Measurements from ENCODE around the gene ALPL.
A peak's percentile ranks its signal among the peaks of the same experiment; 100 is the strongest.

Gene ALPL

DNA sequence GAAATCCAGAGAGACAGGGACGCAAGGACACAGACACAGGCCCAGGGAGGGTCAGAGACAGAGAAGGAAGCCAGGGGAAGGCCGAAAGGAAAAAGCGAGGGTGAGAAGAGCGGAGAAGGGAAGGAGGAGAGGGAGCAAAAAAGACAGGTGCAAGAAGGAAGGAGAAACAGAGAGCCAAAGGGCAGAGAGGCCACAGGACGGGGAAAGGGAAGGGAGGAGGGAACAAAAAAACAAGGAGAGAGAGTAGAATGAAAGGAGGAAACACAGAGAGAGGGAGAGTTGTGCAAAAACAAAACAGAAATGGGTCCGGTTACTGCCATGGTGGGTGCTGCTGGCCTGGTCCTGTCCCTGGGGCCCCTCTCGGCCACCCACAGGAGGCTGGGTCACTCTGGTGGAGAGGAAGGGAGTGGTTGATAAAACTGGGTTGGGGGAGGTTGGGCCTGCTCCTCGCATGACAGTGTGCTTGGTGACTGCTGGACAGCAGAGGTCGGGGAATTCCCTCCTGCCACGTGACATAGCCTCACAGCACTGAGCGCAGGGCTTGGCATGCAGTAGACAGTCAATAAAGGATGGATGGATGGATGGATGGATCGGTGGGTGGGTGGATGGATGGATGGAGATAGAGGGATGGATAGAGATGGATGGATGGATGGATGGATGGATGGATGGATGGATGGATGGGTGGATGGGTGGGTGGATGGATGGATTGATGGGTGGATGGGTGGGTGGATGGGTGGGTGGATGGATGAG is 95.2 kb downstream of the ALPL start:
- DNase-seq: no peak

DNA sequence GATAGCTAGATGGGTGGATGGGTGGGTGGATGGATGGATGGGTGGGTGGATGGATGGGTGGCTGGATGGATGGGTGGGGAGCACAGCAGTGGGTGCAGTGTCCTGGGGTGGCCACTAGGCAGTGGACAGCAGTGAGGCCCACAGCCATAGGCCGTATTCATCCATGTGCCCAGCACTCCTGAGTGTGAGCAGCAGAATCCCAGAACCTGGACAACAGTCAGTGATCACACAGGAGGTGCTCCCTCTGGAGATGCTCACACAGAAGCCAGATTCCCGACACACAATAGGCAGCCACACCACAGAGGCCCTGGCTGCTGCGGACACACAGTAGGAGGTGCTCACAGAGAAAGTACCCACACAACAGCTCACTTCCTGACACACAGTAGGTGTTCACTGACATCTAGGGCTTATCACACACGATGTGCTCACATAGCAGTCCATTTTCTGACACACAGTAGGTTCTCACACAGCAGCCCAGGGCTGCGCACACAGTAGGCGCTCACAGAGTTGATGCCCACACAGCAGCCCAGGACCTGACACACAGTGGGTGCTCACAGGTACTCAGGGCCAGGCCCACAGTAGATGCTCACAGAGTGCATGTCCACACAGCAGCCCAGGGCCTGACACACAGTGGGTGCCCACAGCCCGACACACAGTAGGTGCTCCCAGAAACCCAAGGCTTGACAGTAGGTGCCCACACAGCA is 95.9 kb downstream of the ALPL start:
- no peak for DNase-seq

DNA sequence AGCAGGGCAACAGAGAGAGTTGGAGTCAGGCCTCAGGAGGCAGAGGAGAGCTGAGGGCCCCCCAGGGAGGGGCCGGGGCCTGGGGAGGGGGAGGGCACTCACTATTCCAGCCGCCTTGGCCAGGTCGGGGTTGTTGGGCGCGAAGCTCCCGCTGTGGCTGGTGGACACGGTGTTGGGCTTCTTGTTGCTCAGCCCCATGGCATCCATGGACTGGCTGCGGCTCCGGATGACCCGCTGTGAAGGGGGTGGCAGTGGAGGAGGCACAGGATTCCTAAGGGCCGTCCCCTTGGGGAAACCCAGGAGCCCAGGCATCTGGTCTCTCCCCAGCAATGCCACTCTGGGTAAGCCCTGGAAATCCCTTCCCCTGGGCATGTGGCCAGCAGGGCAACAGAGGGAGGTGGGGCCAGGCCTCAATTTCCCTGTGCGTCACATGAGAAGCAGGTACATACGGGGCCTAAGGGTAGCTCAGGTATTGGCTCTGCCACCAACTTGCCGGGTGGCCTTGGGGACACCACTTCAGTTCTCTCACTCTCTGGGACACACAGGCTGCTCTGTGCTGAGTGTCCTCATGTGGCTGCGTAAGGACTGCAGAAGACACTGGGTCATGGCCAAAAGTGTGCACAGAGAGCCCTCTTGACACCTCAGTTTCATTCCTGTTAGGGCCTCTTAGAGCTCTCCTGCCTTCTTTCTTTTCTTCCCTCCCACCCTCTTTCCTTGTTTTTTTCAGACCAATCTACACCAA is 96.9 kb downstream of the ALPL start:
- DNase-seq: no peak

DNA sequence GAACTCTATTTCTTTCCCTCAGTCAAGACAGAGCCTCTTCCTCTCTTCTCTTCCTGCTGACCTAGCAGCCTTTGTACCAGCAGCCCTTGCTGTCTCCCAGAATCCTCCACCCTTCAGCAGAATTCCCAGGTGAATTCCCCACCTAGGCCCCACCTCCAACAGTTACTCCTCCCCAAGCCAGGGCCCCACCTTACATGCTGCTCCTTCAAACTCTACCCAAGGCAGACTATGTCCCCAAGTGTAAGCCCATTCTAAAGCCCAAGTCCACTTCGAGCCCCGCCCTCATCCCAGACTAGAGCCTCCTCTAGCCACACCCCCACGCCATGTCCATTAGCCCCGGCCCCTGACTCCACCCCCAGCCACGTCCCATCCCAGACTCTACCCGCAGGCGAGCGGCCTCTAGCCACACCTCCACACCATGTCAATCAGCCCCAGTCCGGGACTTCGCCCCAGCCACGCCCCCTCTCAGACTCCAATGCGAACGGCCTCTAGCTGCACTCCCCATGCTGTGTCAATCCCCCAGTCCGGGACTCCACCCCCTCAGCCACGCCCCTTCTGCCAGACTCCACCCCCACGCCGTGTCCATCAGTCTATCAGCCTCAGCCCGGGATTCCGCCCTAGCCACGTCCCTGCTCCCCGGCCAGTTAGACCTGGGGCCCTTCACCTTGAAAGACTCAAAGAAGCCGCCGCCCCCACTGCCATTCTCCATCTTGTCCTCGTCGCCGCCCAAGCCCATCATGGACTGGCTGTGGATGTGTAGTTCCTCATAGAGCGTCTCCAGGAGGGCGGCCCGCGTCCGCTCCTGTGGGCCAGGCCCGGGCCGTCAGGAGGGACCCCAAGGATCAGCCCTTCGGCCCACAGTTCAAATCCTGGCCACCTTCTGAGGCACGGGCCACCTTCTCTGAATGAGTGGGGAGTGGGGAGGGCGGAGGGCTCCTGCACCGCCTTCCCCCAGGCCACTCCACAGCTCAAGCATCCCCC is 98.6 kb downstream of the ALPL start:
- DNase-seq: peak; percentile 47

DNA sequence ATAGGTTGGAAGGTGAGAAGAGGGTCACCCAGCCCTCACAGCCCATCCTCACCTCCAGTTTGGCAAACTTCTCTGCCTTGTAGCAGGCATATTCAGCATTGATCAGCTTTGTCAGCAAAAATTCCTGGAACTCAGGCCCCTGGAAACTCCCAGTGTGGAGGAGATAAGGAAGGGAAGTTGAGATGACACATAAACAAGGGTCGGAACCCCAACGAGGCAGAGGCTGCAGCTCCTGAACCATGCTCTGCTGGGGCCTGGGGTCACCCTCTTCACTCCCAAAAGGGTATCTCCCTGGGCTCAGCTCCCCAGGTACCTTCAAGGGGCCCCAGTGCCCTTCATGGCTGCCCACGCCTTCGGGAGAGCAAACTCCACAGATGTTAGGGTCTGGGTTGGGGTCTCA is 99.6 kb downstream of the ALPL start:
- no peak for DNase-seq

DNA sequence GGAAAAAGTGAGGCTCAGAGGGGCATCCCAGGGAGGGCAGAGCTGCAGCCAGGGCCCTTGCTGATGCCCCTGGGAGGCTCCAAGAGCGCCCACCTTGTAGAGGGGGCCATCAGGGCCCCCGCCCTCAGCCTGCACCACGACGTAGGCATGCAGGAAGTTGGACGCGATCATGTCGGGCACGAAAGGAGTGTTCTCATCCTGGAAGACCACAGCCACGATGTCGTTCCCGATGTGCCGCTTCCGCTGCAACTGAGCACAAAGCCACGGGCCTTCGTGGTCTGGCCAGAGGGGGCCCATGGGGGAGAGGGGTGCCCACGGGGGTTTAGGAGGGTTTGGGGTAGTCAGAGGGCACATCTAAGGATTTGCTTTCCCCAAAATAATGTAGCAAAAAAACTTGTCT is 100.8 kb downstream of the ALPL start:
- no peak for DNase-seq

DNA sequence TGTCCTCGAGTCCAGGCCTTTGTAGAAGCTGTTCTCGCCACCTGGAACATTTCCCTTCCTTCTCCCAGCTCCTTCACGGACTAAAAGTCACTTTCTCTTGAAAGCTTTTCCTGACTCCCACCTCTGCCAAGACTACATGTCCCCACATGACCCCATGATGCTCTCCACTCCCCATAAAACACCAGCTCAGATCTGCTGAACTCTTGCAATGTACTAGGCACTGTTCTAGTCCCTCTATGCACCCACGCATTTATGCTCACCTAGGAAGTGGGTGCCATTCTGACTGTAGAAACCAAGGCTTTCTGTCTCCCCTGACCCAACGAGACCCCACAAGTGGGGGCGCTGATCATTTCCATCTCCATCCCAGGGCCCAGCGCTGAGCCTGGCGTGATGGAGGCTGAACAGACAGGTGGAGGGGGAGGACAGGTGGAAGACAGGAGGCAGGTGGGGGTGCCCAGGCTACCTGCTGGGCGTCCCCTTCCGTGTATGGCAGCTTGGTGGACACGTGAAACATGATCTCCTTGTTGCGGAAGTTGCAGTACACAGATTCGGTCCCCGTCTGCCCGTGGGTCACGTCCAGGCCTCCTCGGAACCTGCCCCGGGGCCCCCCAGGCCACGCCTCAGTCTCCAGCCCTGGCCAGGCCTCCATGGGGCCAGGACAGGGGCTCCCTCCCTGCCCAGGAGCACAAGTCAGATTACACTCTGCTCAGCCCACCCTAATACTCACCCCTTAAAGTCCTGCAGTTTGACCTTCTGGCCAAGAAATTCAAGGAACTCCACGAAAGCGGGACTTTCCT is 102.0 kb downstream of the ALPL start:
- no peak for DNase-seq

DNA sequence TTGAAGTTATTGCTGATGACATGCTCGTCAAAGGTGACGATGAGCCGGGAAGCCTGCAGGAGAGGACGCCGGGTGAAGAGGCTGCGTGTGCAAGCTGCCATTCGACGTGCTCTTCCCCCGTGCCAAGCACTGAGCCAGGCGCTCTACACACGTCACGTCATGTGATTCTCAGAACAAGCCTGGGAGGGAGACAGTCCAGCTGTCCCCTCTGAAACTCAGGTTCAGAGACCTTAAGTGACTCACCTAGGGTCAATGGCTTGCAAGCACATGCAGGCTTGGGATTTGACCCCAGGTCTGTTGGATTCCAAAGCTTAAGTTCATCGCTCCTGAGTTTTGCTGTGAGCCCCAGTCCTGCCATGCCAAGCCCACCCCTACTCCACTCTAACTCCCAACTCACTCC is 102.8 kb downstream of the ALPL start:
- DNase-seq: no peak

DNA sequence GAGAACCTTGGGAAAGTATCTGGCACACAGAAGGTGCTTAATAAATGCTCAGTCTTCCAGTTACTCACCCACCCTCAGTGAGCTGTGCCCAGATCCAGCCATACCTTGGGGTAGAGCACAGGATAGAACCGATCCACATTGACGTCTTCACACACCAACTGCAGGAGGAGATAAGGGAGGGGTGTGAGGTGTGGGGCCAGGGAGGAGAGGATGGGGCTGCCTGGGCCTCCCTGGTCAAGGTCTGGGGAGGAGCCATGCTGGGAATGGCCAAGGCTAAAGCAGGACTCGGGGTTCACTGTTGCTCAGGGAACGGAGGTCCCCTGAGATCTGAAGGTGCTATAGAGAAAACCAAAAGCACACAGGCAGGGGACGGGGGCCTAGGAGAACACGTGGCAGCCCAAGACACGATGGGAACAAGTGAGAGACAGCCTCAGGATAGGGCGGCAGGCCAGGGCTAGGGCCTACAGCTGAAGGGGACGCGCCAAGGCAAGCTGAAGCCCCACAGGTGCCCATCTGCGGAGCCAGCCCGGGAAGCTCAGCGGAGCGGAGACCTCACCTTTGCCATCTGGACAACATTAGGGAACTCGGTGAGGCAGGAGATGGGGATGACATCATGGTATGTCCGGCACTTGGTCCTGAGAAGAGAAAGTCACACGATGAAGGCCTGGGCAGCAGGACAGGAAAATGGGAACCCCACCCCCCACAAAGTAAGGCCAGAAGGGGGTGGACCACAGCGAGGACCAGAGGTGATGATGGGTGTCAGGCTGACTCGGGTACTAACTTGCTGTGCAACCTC is 104.0 kb downstream of the ALPL start:
- no peak for DNase-seq

DNA sequence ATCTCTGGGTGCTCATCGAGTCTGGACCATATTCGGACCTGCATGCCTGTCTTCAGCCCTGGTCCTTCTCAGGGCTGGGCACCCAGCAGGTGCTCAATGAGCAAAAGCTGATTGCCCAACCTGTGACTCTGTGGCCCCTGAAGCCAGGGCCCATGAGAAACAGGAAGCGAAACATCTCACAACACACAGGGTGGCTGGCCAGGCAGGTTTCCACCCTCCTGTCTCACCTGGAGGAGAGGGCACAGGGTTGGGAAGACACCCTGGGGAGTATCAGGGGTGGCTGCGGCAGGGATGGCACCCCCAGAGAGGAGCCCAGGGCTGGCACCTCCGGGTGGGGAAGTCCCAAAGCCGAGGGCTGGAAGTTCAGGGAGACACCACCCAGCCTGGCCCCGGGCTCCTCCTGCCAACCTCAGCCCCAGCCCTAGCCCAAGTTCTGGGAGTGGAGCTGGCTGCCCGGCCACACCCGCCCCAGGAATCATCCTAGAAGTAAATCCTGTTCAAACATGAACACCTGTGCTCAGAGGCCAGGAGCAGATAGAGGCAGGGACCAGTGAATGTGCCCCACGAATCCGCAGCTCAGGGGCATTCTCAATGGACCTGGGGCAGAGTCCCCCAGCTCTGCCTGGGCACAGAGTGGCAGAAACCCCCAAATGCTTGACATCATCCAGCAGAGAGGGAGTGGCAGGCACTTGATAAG is 105.3 kb downstream of the ALPL start:
- no peak for DNase-seq

DNA sequence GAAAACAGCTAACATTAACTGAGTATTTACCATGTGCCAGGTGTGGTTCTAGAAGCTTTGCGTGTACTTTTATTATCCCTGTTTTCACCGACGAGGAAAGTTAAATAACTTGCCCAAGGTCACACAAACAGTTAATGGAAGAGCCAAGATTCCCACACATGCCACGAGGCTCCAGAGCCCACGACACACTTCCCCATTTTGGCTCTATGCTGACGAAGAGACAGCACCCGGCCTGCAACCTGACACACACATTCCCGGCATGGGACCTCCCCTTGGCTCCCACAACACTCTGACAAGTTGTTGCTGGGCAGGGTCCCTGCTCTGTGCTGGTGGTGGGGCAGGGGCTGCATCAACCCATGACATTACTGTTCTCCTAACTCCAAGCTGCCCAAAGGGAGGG is 107.1 kb downstream of the ALPL start:
- no peak for DNase-seq

DNA sequence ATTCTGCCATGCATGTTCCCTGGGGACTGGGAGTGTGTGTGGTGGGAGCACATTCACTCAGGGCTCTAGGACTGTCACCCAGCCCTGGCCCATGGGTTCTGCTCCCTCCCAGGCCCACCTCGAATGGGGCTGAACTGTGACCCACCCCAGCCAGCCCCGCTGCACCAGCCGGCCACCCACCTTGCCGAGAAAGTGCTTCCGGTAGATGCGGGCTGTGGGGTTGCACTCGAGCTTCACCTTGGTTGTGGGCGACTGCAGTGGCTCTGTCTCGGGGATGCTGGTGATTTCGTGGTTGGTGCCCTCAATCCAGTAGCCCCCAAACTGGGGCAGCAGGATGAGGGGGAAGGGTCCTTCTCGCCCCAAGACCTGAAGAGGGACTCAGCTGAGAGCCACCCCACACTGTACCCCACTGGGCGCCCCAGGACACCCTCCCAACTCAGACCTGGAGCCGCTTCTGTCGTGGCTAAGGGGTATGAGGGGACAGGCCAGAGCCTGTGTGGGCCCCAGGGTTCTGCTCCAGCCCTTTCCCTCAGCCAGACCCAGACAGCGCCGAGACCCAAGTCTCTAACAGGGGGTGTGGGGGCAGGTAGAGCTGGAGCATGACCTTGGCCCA is 108.0 kb downstream of the ALPL start:
- DNase-seq: no peak

DNA sequence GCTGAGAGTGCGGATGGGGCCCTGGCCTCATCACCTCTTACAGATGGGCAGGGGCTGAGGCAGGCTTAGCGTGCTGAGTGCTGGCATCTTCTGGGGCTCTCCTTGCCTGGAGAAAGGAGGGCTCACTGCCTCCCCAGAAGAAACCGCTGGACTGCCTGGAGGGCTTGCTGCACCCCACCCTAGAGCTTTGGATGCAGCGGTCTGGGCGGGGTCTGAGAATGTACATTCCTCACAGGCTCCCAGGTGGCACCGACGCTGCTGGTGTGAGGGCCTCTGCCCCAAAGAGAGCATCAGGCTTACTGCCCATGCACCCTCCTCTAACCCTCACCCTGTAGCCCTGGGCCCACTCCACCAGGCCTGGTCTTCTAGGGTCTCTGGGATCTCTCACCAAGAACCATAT is 108.8 kb downstream of the ALPL start:
- no peak for DNase-seq

DNA sequence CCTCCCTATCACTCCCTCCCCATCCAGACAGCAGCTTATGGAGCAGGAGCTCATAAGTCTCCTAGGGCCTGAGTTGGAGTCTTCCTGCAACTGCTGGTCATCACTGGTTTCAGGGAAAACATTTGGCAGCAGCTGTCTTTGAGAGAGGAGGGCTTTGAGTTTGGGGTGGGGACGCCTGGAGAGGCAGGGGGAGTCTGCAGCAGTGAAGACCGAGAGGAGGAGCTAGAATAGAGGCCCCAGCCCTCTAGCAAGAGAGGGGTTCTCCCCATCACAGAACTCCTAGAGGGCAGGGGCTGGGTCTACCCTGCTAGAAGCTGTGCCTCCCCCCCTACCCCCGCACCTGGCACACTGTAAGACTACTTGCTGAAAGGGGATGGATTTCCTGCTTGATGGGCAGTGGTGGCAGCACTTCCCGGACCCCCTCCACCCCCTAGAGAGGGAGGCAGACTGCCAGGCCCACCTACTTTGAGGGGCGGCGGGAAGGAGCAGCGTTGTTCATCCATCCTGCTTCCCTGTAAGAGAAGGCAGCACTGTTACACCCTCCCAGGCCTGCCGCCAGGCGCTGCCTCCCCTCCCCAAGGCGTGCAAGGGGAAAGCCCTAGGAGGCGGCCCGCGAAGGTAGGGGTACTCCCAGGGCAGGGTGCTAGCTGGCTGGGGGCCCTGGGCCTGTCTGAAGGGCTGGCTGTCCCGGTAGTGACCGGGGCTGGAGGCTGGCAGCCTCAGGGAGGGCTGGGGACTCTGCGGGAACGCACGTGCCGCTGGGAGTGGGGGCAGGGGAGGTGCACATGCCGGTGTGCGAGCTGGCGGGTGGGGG is 109.5 kb downstream of the ALPL start:
- no peak for DNase-seq

DNA sequence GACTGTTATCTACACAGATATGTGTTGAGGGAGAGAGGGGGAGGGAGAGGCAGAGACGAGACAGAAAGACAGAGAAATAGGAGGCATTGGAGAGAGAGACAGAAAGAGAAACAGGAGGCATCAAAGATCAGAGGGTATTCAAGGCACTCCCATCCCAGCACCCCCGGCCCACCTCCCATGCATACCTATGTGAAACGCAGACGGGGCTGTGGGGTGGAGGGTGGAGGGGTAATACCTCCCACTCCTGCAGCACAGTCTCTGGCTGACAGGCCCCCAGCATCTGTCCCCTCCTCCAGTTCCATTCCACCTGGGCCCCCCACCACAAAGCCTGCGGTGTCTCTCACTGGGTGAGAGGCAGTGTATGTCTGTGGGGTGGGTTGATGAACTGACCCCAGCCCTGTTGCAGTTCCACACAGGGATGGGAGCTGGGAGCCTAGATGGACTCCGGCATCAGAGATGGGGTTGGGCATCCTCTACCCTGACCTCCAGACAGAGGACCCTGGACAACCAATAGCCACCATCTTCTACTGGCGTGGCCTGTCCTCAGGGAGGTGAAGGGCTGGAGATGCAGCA is 110.2 kb downstream of the ALPL start:
- no peak for DNase-seq

DNA sequence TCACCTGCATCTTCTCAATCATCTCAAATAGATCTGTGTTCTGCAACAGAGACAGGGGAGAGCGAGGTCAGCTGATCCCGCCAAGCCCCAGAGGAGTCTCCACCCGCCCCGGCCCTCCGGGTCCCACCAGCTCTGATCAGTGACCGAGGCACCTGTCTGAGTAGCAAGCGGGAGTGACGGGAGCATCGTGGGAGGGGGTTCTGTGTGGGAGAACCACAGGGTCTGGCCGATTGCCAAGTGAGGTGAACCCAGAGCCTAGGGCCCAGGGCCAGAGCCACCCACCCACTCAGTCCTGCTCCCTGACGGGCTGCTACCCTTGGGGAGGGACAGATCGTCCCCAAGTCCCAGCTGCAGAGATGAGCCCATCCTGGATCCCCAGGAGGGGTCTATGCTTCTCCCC is 110.8 kb downstream of the ALPL start:
- DNase-seq: no peak

DNA sequence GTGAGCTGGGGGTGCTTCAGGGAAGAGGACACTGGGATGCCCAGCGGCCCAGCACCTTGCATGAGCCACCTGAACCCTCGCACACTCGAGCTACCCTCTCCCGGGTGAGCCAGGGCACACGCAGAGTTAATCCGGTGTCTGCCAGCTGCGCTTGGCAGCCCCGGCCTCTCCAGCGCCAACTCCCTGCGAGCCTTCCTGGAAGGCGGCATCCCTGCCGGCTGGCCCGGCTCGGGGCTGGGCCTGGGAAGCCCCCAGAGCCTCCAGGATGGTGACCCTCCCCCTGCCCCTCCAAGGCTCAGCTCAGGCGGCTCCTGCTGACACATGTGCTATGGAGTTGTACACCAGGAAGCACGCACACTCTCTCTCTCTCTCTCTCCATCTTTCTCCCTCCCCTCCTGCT is 111.3 kb downstream of the ALPL start:
- no peak for DNase-seq

DNA sequence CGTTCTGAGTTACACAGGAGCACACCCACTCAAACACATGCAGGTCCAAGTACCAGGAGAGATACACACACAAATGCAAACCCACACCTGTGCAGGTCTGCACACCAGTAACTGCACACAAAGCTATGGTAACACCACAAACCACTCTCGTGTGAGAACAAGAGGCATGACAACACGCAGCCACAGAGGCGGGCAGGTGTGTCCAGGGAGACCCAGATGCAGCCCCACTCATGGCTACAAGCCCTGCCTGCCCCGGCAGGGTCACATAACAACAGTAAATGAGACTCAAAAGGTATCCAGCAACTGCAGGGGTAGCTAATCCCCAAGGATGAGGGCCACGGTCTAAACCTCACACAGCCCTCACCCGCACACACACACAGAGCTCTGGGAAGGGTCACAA is 111.8 kb downstream of the ALPL start:
- no peak for DNase-seq

Data from activated naive CD4-positive, alpha-beta T cell treated with Interleukin-2 at 50 U/mL for 16 hours (primary cell).